Neural progenitor cell (in vitro differentiated cells): ENCODE results near the gene B3GAT3.

ENCODE experiments used
- EZH2 ChIP-seq: fragments of 200-600 bp; sonication (generic); IDR thresholded peaks from 2 replicates; pipeline ENCODE4 v1.6.1; 2017; ENCODE audit warnings: antibody characterized with exemption, mild to moderate bottlenecking, moderate library complexity
- EZH2phosphoT487 ChIP-seq: fragments of 200-600 bp; sonication (generic); IDR thresholded peaks from 2 replicates; pipeline ENCODE4 v1.6.1; 2017; ENCODE audit warnings: antibody characterized with exemption
- TF ChIP-seq, protein P1 (sequence below): fragments of 200-600 bp; sonication (generic); IDR thresholded peaks from 2 replicates; pipeline ENCODE4 v1.5.1; 2017; ENCODE audit warnings: antibody characterized with exemption, mild to moderate bottlenecking

DNA sequence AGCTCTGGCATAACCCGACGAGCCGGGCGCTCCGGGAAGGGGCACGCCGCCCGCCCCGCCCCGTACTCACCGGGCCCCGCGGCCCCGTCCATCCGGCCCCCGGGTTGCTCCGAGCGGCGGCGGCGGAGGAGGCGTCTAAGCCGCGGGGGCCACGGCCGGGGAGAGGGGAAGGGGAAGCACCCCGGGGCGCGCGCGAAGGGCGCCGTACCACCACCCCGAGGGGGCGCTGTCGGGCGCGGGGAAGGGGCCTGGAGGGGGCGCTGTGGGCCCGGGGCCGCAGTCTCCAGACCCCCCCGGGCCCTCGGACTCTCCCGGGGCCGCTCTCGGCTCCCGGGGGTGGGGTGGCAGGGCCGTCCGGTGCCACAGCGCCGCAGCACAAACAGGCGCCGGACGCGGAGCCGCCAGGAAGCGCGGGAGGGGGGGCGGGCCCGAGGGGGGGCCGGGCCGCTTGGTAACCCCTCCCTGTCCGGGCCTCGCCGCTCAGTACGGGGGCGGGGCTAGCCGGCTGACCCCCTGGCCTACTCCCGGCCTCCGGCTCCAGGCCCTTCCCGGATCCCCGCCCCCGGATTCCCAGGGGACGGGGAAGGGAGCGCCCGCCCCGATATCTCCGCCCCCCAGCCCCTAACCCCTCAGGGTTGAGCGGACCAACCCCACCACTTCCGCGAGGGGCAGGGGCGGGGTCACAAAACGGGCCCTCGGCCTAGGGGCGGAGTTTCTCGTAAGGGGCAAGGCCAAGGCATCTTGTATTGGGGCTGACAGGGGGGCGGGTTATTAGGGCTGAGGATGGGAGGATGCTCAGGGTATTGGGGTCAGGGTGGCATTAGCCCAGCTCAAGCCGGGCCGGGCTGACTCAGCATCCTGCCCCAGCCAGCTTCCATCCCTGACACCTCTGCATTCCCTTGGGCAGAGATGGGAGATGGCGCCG lies 9.2 kb downstream of the B3GAT3 start, which contains the start of the genes EML3 and ROM1:
- TF ChIP-seq, protein P1, sequence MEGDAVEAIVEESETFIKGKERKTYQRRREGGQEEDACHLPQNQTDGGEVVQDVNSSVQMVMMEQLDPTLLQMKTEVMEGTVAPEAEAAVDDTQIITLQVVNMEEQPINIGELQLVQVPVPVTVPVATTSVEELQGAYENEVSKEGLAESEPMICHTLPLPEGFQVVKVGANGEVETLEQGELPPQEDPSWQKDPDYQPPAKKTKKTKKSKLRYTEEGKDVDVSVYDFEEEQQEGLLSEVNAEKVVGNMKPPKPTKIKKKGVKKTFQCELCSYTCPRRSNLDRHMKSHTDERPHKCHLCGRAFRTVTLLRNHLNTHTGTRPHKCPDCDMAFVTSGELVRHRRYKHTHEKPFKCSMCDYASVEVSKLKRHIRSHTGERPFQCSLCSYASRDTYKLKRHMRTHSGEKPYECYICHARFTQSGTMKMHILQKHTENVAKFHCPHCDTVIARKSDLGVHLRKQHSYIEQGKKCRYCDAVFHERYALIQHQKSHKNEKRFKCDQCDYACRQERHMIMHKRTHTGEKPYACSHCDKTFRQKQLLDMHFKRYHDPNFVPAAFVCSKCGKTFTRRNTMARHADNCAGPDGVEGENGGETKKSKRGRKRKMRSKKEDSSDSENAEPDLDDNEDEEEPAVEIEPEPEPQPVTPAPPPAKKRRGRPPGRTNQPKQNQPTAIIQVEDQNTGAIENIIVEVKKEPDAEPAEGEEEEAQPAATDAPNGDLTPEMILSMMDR = peak; percentile 99
- TF ChIP-seq EZH2 (no peak), EZH2phosphoT487 (no peak)
